GM19328 (cell line): ENCODE data around the gene PLEKHA5.
"Not testable (repeated sequence)": the region's sequence is repeated elsewhere in the genome, so short reads cannot be mapped to it uniquely, and the experiment has no call there.

Experiments
- ATAC-seq: cut with Tn5 transposase; IDR thresholded peaks from one replicate; pipeline ENCODE4 v1.9.1; 2021; ENCODE audit warnings: mild to moderate bottlenecking, moderate library complexity; ENCODE audit not compliant: unreplicated experiment

The PLEKHA5 gene

DNA sequence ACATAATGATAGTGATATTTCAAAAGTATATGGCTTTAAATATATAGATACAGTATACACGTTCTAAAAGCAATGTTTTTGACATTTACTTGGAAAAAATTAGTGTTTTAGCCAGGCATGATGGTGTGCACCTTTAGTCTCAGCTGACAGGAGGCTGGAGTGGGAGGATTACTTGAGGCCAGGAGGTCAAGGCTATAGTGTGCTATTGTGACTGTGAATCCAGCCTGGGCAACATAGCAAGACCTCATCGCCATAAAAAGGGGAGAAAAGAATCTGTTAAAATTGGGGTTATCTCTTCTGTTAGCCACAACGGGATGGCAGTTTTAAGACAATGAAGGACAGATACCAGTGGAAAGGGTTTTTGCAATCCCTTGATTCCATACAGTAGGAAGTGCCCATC lies 95.2 kb downstream of the PLEKHA5 start:
- no peak for ATAC-seq

DNA sequence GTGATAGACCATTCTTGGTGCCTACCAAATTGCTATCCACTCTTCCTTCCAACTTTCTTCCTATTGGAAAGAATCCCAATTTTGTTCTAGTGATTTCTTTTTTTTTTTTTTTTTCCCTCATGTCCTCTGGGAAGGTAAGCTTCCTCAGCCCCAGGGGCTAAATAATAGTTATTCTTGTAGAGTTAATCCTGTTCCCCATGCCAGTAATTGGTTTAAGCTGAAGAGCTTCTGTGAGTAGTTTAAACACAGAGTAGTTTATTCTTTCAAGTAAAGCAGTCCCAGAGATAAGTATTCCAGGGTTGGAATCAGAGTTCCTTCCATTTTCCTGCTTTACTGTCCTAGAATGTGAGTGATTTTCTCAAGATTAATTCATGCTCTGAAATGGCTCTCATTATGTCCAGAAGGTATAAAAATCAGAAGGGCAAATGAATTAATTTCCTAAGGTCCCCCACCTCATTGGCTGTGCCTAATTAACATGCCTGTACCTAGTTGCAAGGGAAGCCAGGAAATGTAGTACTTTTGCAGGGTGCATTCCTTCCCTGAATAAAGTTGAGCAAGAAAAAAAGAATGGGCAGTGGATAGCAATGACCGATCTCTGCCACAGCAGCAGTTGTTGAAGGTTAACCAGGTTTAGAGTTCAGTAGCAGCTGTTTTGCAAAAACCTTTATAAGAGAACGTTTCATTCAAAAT lies 97.8 kb downstream of the PLEKHA5 start:
- no peak for ATAC-seq

DNA sequence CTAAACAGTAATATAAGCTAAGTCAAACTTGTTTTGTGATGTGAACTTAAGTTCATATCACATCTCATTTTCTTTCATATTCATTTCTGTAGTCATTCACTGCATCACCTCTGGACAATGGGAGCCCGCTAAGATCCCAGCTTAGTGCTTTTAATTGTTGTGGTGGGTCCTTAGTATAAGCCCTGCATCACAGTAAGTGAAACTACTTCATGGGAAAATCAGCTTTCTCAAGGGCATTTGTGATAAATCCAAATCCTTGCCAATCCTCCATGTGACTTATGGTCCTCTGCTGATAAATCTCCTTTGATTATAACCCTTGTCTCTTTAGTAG lies 98.3 kb downstream of the PLEKHA5 start:
- no peak for ATAC-seq

DNA sequence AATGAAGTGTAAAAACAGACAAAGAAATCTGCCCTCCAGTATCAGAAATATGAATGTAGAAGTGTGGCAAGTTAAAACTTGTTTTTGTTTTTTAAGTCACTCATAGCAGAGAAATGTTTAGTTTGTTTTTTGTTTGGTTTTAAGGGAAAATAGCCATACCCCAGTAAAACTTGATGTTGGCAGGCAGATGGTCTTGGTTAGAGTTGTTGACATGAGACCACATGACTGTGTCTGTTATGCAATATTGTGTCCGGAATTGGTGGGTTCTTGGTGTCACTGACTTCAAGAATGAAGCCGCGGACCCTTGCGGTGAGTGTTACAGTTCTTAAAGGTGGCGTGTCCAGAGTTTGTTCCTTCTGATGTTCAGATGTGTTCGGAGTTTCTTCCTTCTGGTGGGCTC lies 99.5 kb downstream of the PLEKHA5 start:
- not testable (repeated sequence) for ATAC-seq

DNA sequence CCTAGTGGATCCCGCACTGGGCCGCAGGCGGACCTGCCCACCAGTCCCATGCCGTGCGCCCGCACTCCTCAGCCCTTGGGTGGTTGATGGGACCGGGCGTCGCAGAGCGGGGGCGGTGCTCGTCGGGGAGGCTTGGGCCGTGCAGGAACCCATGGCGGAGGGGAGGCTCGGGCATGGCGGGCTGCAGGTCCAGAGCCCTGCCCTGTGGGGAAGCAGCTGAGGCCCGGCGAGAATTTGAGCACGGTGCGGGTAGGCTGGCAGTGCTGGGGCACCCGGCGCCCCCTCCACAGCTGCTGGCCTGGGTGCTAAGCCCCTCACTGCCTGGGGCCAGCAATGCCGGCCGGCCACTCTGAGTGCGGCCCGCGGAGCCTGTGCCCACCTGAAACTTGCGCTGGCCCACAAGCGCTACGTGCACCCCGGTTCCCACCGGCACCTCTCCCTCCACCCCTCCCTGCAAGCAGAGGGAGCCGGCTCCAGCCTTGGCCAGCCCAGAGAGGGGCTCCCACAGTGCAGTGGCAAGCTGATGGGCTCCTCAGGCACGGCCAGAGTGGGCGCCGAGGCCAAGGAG lies 100.8 kb downstream of the PLEKHA5 start:
- no peak for ATAC-seq

GRCh38 chr12:19230896-19231295 lies 101.4 kb downstream of the PLEKHA5 start:
- no peak for ATAC-seq

DNA sequence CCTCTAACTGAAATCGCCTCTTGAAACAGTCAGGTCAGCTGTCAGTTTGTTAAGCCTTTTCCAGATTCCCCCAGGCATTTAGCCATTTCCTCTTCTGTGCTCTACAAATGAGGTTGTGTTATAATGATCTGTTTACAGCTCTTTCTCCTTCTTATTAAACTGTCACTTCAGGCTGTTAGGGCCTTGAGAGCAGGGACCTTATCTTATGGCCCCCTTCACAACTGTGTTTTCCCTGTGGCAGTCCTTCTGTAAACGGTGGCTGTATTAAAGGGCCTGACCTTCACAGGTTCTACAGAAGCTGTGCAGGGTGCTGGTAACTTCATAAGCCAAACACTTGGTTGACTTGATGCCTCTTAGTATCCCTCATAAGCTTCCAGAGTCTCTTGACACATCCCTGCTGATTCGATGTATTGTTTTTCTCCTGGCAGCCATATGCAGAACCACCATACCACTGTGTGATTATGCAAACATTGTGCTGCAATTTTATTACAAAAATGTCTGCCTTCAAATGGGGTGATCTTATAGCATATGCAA lies 104.7 kb downstream of the PLEKHA5 start:
- no peak for ATAC-seq

- ATAC-seq = no peak
These were observed 105.7 kb downstream of the PLEKHA5 start for GRCh38 chr12:19234981-19235871.

GRCh38 chr12:19236656-19237055 lies 107.1 kb downstream of the PLEKHA5 start:
- ATAC-seq = no peak

GRCh38 chr12:19238540-19238939 lies 109.0 kb downstream of the PLEKHA5 start:
- no peak for ATAC-seq

DNA sequence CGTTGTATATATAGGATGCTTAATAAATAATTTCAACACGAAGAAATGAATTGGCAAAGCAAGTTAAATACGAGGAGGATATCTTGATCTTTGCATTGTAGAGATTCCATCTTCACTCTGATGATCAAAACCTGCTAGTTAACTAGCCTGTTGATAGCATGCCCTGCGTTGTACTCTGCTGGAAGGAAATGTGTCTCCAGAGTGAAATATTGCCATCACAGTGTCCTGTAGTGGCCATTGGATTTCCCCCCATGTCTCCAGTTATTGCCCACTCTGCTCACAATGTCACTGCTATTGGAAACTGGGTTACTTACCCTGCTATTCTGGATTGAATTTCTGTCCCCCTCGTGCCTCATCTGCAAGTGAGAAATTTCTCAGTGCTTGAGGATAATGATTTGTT lies 109.6 kb downstream of the PLEKHA5 start:
- no peak for ATAC-seq

DNA sequence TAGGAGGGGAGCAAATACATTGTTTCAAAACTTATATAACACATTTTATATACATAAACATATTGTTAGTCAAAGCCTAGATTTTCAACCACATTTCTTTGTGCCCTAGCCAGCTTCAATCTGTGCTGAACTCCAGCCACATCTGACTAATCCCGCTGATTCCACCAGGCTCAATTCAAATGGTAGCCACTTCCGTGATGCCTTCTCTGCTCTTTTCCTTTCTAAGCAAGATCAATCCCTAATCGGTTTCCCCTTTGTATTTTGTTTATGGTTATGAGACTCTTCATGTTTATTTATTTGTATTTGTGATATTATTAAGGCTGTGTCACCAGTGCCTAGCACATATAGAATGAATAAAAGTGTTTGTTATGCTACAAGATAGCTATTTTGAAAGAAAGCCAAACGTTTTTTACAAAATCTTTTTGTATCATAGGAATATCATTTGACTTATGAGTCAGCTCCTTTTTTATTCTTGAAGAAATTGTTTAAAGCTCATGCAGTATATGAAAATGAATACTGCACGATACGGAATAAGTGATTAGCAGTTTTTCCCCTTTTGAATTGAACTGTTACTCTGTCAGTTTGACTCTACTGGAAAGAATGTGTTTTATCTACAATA lies 110.2 kb downstream of the PLEKHA5 start:
- ATAC-seq = no peak

GRCh38 chr12:19242581-19242980 lies 113.0 kb downstream of the PLEKHA5 start:
- no peak for ATAC-seq

- no peak for ATAC-seq
These were observed 114.0 kb downstream of the PLEKHA5 start for GRCh38 chr12:19243551-19243950.

DNA sequence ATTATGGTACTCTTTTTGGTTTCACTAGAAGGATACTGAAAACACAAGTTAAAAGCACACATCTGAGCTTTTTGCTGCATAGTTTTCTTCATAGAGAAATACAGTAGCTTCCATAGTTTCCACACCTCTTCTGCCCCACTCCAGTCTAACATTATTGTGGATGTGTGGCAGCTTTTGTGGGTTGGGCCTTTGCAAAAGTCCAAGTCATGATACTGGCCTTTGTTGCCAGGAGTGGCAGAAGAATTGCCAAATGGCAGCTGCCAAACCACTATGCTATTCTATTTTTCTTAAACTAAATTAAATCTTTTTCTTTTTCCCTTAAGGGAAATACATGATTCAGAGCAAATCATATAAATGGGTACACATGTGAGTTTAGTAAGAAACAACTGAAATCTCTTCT lies 114.8 kb downstream of the PLEKHA5 start:
- ATAC-seq = no peak

DNA sequence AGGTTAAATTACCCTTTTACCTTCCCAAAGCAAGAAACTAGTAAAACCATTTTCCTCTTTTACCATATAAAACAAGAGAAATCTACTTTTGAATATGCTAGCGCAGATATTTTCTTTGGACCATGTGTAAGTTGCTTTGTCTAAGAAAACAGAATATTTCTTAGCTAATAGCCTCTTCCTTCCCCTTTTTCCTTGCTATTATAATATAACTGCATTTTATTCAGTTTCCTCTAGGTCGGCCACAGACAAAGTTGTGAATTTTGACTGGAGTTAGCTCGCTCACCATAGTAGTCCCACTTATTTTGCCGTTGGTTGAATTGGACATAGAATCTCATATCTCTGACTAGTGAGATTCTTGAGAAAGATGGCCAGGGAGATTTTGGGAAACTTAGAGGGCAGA lies 115.6 kb downstream of the PLEKHA5 start:
- ATAC-seq = no peak

- ATAC-seq = no peak
These were observed 116.1 kb downstream of the PLEKHA5 start for GRCh38 chr12:19245666-19246065.

GRCh38 chr12:19246933-19247332 lies 117.4 kb downstream of the PLEKHA5 start:
- ATAC-seq = no peak

- ATAC-seq = no peak
These were observed 119.5 kb downstream of the PLEKHA5 start for GRCh38 chr12:19248929-19249602.

DNA sequence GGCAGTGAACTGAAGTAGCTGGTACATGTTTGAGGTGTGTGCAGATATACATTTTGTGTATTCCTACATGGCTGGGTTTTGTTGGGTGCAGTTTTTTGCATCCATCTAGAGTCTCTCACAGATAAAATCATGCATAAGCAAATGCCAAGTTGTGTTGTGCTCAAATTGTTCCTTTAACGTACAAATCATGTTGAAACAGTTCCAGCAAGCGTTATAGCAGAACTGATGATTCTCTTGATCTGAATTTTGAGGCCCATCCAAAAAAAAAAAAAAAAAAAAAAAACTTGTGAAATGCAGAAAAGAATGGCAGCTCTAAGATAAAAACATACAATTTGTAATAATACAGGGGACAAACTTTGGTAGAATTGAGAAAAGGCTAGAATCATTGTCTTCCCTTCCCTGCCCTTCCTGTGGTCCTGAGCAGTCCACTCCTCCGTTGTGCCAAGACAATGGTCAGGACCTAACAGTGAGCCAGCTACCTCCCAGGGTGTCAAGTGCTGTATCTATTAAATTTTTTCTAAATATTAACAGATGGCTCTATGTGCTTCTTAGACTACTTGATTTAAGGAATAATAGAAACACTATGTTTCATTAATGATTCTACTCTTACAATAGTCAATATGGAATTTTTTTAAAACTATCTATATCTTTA lies 122.1 kb downstream of the PLEKHA5 start:
- no peak for ATAC-seq
